Fibroblast of skin of right quadriceps (primary cell): ENCODE results near the gene CYP2U1.
"Not testable (repeated sequence)": the region's sequence is repeated elsewhere in the genome, so short reads cannot be mapped to it uniquely, and the experiment has no call there.

ENCODE experiments used
- DNase-seq: peaks from one replicate; pipeline ENCODE4 v3.0.0-alpha.2; 2013

CYP2U1 gene

GRCh38 chr4:107922486-107923473 lies 8.6 kb upstream of the CYP2U1 start:
- no peak for DNase-seq

DNA sequence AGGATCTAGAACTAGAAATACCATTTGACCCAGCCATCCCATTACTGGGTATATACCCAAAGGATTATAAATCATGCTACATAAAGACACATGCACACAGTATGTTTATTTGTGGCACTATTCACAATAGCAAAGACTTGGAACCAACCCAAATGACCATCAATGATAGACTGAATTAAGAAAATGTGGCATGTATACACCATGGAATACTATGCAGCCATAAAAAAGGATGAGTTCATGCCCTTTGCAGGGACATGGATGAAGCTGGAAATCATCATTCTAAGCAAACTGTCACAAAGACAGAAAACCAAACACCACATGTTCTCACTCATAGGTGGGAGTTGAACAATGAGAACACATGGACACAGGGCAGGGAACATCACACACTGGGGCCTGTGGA lies 5.6 kb upstream of the CYP2U1 start:
- DNase-seq: not testable (repeated sequence)

- not testable (repeated sequence) for DNase-seq
Measured at GRCh38 chr4:107926875-107927274, 4.5 kb upstream of the CYP2U1 start.

GRCh38 chr4:107931775-107932321 lies 499 bp downstream of the CYP2U1 start:
- DNase-seq: no peak

GRCh38 chr4:107935246-107935645 lies 3.9 kb downstream of the CYP2U1 start:
- peak; percentile 14 for DNase-seq

- DNase-seq: no peak
Measured at GRCh38 chr4:107937040-107937439, 5.7 kb downstream of the CYP2U1 start.

GRCh38 chr4:107939307-107939706 lies 8.0 kb downstream of the CYP2U1 start:
- DNase-seq: peak; percentile 55

- DNase-seq: no peak
Measured at GRCh38 chr4:107945809-107946208, 14.5 kb downstream of the CYP2U1 start.

GRCh38 chr4:107950746-107951540 lies 19.6 kb downstream of the CYP2U1 start:
- peak; percentile 11 for DNase-seq

- peak; percentile 82 for DNase-seq
Measured at GRCh38 chr4:107951551-107951950, 20.2 kb downstream of the CYP2U1 start.

GRCh38 chr4:107956011-107956410 lies 24.7 kb downstream of the CYP2U1 start:
- no peak for DNase-seq

DNA sequence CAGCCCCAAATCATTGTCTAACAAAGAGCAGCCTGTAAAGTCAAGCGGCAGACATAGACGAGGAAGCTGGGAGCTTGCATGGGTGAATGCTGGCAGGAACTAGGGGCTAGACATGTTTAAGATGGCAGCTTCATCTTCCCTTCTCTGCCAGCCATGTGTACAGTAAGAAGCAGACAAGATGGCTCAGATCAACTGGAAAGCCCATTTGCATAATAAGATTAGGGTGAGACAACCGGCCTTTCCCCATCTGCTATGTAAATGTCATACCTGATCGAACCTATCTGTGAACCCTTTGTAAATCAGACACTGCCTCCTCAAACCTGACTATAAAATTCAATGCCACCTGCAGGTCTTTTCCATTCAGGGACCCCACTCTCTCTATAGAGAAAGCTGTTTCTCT lies 35.6 kb downstream of the CYP2U1 start:
- no peak for DNase-seq

GRCh38 chr4:107967519-107967918 lies 36.2 kb downstream of the CYP2U1 start:
- not testable (repeated sequence) for DNase-seq

- DNase-seq: not testable (repeated sequence)
Measured at GRCh38 chr4:107967921-107968320, 36.6 kb downstream of the CYP2U1 start.

GRCh38 chr4:107970063-107970798 lies 38.9 kb downstream of the CYP2U1 start:
- no peak for DNase-seq

DNA sequence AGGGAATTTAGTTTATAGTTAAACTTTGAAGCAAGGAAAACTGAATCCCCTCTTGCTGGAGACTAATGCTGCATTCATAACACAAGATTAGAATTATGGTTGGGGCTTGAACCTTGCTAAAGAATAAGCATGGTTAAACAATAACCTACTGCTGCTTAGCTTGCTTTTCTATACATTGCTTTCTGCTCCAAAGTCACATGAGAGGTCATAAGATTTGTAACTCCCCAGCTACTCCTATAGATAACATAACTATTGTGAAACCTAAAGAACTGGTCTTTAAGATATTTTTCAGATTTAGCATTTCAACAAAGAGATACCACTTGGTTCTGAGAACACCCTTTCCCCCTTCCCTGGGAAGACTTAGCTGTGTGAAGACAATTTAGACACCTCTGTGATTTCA lies 41.3 kb downstream of the CYP2U1 start:
- no peak for DNase-seq

DNA sequence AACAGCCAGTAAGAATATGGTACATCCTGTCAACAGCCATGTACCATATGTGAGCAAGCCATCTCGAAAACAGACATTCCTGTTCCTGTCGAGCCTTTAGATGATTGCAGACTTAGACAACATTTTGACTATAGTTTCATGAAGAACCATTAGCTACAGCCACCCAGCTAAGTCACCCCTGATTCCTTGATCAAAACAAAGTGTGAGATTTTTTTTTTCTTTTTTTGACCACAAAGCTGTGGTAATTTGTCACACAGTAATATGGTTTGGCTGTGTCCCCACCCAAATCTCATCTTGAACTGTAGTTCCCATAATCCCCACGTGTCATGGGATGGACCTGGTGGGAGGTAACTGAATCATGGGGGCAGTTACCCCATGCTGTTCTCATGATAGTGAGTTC lies 43.2 kb downstream of the CYP2U1 start:
- no peak for DNase-seq

- no peak for DNase-seq
Measured at GRCh38 chr4:107977482-107977881, 46.1 kb downstream of the CYP2U1 start.

GRCh38 chr4:107977966-107978705 lies 46.8 kb downstream of the CYP2U1 start:
- DNase-seq: no peak

DNA sequence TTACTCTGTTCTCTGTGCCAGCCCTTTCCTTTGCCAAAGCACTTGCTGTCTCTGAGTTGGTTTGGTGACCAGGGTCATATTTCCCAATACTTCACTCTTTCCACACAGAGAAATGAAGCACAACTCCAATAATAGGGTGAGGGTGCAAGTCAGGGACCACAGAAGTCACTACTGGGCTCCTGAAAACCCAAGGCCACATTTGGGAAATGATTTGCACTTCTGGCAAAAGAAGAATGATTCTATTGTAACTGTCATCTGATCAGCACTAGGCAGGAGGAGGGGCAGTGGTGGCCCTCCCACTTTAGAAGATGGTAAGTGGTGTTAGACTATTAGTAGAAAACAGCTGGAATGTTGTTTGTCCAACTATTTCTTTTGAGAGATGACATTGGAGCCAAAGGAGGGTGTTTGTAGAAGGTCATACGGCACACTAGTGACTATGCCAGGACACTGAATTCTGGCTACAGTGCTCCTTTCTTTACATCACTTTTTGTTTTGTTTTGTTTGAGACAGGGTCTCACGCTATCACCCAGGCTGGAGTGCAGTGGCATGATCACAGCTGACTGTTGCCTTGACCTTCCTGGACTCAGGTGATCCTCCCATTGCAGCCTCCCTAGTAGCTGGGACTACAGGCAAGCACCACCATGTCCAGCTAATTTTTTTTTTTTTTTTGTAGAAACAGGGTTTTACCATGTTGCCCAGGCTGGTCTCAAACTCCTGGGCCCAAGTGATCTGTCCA lies 47.5 kb downstream of the CYP2U1 start:
- DNase-seq: no peak
